HepG2 (cell line): ENCODE results near the gene ATP2C2. TPM values are rescaled to one million over a fixed set of nuclear protein-coding genes. Genes with fewer than 3 reads are reported as not detected.

Experiments used
- ATAC-seq: fragments of 200-7000 bp; cut with Tn5 transposase; 3 replicates; pipeline ENCODE4 v1.9.1; 2020; ENCODE audit warnings: mild to moderate bottlenecking, moderate library complexity
- BruUV-seq: library from RNA; stranded (reverse); fragments of 400-500 nt; replicated peaks from 2 replicates; lab custom pipeline; 2021; lab: Mats Ljungman, UMichigan
- CTCF ChIA-PET: fragments of 300-600 bp; formaldehyde crosslinking; extraction: SDS; loops from one replicate; lab custom pipeline; 2021; ENCODE audit warnings: low total read pairs, inconsistent platforms, low intra/inter-chr PET ratio; lab: Yijun Ruan, JAX
- POLR2A ChIA-PET: fragments of 350-600 bp; sonication (Branson Sonifier 250); formaldehyde crosslinking; loops from one replicate; lab custom pipeline; 2020; ENCODE audit warnings: antibody characterized with exemption, inconsistent platforms; lab: Yijun Ruan, JAX
- DNase-seq: peaks from one replicate; pipeline ENCODE4 v3.0.0-alpha.2; 2015; ENCODE audit warnings: low spot score
- FAIRE-seq: peaks from 3 replicates; lab custom pipeline; 2011; peaks lifted over from hg19 to GRCh38; lab: Jason Lieb, UNC
- H2AFZ ChIP-seq: one replicate; pipeline ENCODE4 v1.6.1; 2011; ENCODE audit warnings: low read length, inconsistent platforms
- H3K27ac ChIP-seq: fragments of 300-600 bp; 3 replicates; pipeline ENCODE4 v1.8.0; 2011; ENCODE audit warnings: mixed run types, mild to moderate bottlenecking, mixed read lengths, low read length, inconsistent platforms; ENCODE audit not compliant: insufficient read depth; ENCODE audit errors: extremely low read length
- H3K27me3 ChIP-seq, 2 experiments: fragments of 200-600 bp in 1 of 2; 2 replicates in 1 of 2; 3 replicates in 1 of 2; pipeline versions ENCODE4 v1.6.0 to v1.8.0; 2011; ENCODE audit warnings: low read length in 2 of 2, mild to moderate bottlenecking in 2 of 2, moderate library complexity in 2 of 2, inconsistent platforms in 1 of 2; ENCODE audit not compliant: insufficient read depth in 2 of 2, control insufficient read depth in 1 of 2
- H3K36me3 ChIP-seq, 2 experiments: fragments of 200-600 bp in 1 of 2; replicated peaks in 1 of 2; 2 replicates in 1 of 2; 3 replicates in 1 of 2; pipeline versions ENCODE4 v1.5.1 to v1.8.0; 2011; ENCODE audit warnings: low read length in 2 of 2, inconsistent platforms in 1 of 2; ENCODE audit not compliant: insufficient read depth in 2 of 2, control insufficient read depth in 1 of 2
- H3K4me1 ChIP-seq: 2 replicates; pipeline ENCODE4 v1.5.1; 2012; ENCODE audit warnings: low read length, inconsistent platforms; ENCODE audit not compliant: insufficient read depth
- H3K4me2 ChIP-seq: 2 replicates; pipeline ENCODE4 v1.6.0; 2011; ENCODE audit warnings: low read depth, low read length, inconsistent platforms
- H3K4me3 ChIP-seq, 3 experiments: fragments of 200-600 bp in 1 of 3; sonication (generic), shearing (Covaris generic) in 1 of 3; replicated peaks in 1 of 3; 2 replicates each; pipeline ENCODE4 v1.5.1; 2011 to 2016; ENCODE audit warnings: low read length in 3 of 3, inconsistent platforms in 2 of 3, low read depth in 2 of 3, mild to moderate bottlenecking in 2 of 3, control low read depth in 1 of 3, mixed read lengths in 1 of 3; ENCODE audit not compliant: insufficient read depth in 1 of 3
- H3K79me2 ChIP-seq: one replicate; pipeline ENCODE4 v1.6.1; 2011; ENCODE audit warnings: low read length, inconsistent platforms; ENCODE audit not compliant: insufficient read depth
- H3K9ac ChIP-seq: 2 replicates; pipeline ENCODE4 v1.6.0; 2011; ENCODE audit warnings: mild to moderate bottlenecking, low read depth, low read length, inconsistent platforms; ENCODE audit not compliant: insufficient read depth
- H3K9me3 ChIP-seq: 2 replicates; pipeline ENCODE4 v1.5.1; 2012; ENCODE audit warnings: mild to moderate bottlenecking, low read length
- H4K20me1 ChIP-seq: 2 replicates; pipeline ENCODE4 v1.6.0; 2011; ENCODE audit warnings: inconsistent platforms, mild to moderate bottlenecking, low read length, moderate library complexity; ENCODE audit not compliant: insufficient read depth
- FOXP1 ChIP-seq, 2 experiments: fragments of 450-650 bp in 1 of 2; IDR thresholded peaks; 2 replicates each; pipeline ENCODE4 v1.6.1; 2017 to 2018; ENCODE audit warnings: antibody characterized with exemption in 1 of 2
- MED8 ChIP-seq: sonication (generic); formaldehyde crosslinking; IDR thresholded peaks from 2 replicates; pipeline ENCODE4 v1.8.1; 2023; ENCODE audit warnings: mild to moderate bottlenecking, missing genetic modification reagents; ENCODE audit not compliant: insufficient replicate concordance
- RELA ChIP-seq: sonication (generic); formaldehyde crosslinking; IDR thresholded peaks from 2 replicates; pipeline ENCODE4 v1.4.0; 2020; ENCODE audit warnings: missing genetic modification reagents
- ZFP1 ChIP-seq: IDR thresholded peaks from 2 replicates; pipeline ENCODE4 v1.6.1; 2016
- ZMYM3 ChIP-seq: sonication (generic); formaldehyde crosslinking; IDR thresholded peaks from 2 replicates; pipeline ENCODE4 v1.5.1; 2020; ENCODE audit warnings: mild to moderate bottlenecking, missing genetic modification reagents
- WGBS: methylation state at CpG from one replicate; pipeline ENCODE4 v1.1.6; 2017; ENCODE audit warnings: low lambda C conversion rate; 5-methylcytosine and 5-hydroxymethylcytosine counted together
- in situ Hi-C: cut with HindIII; loops from 2 replicates; pipeline ENCODE4 v1.10.0; 2017; ENCODE audit warnings: low pct_unique_long_range_greater_than_20kb; ENCODE audit not compliant: extremely low pct_ligation_motif_present
- intact Hi-C: fragments of 100-400 bp; cut with micrococcal nuclease; formaldehyde crosslinking; loops from one replicate; pipeline ENCODE4 v1.10.0; 2022; ENCODE audit not compliant: unreplicated experiment
- polyA plus RNA-seq, 8 experiments: library from polyadenylated mRNA; depleted of rRNA in 3 of 8; stranded (reverse) in 7 of 8; unstranded in 1 of 8; fragments of >200 nt; fragmentation: Illumina TruSeq in 4 of 8; extraction: Trizol in 4 of 8; gene quantifications; 2 replicates each; pipeline versions ENCODE4 v1.2.1 to v1.2.3, GENCODE V29; 2011 to 2016; ENCODE audit warnings: low read depth in 4 of 8, missing spikeins in 1 of 8, mixed read lengths in 1 of 8; ENCODE audit not compliant: insufficient read depth in 1 of 8
- total RNA-seq, 5 experiments: library from RNA; depleted of rRNA; stranded (reverse); fragments of >200 nt; fragmentation: Illumina TruSeq; extraction: Trizol; gene quantifications; 2 replicates each; pipeline ENCODE4 v1.2.3, GENCODE V29; 2016; ENCODE audit warnings: low read depth in 1 of 5
- TF ChIP-seq, protein P1 (sequence below): sonication (generic); formaldehyde crosslinking; IDR thresholded peaks from 2 replicates; pipeline ENCODE4 v1.5.0; 2020; ENCODE audit warnings: mild to moderate bottlenecking, missing genetic modification reagents, borderline replicate concordance

ATP2C2 gene
- total and polyA plus RNA-seq, 2 of the 13 experiments (the other 11 are each of a cell fraction or from before 2014, with no cell fraction given), result 0.07 TPM; not detected in 1

GRCh38 chr16:84358601-84359295 is 9.6 kb upstream of the ATP2C2 start (continued):
- TF ChIP-seq FOXP1 (IDR thresholded peaks at IDR 0.05) (no peak), FOXP1 (CRISPR knock-in tag; IDR thresholded peaks at IDR 0.05) (0 out of 2 replicates have a peak, but pooled peaks have one; percentile 25), MED8 (CRISPR knock-in tag) (no peak)

GRCh38 chr16:84359326-84359725 is 9.0 kb upstream of the ATP2C2 start:
- TF ChIP-seq, protein P1, sequence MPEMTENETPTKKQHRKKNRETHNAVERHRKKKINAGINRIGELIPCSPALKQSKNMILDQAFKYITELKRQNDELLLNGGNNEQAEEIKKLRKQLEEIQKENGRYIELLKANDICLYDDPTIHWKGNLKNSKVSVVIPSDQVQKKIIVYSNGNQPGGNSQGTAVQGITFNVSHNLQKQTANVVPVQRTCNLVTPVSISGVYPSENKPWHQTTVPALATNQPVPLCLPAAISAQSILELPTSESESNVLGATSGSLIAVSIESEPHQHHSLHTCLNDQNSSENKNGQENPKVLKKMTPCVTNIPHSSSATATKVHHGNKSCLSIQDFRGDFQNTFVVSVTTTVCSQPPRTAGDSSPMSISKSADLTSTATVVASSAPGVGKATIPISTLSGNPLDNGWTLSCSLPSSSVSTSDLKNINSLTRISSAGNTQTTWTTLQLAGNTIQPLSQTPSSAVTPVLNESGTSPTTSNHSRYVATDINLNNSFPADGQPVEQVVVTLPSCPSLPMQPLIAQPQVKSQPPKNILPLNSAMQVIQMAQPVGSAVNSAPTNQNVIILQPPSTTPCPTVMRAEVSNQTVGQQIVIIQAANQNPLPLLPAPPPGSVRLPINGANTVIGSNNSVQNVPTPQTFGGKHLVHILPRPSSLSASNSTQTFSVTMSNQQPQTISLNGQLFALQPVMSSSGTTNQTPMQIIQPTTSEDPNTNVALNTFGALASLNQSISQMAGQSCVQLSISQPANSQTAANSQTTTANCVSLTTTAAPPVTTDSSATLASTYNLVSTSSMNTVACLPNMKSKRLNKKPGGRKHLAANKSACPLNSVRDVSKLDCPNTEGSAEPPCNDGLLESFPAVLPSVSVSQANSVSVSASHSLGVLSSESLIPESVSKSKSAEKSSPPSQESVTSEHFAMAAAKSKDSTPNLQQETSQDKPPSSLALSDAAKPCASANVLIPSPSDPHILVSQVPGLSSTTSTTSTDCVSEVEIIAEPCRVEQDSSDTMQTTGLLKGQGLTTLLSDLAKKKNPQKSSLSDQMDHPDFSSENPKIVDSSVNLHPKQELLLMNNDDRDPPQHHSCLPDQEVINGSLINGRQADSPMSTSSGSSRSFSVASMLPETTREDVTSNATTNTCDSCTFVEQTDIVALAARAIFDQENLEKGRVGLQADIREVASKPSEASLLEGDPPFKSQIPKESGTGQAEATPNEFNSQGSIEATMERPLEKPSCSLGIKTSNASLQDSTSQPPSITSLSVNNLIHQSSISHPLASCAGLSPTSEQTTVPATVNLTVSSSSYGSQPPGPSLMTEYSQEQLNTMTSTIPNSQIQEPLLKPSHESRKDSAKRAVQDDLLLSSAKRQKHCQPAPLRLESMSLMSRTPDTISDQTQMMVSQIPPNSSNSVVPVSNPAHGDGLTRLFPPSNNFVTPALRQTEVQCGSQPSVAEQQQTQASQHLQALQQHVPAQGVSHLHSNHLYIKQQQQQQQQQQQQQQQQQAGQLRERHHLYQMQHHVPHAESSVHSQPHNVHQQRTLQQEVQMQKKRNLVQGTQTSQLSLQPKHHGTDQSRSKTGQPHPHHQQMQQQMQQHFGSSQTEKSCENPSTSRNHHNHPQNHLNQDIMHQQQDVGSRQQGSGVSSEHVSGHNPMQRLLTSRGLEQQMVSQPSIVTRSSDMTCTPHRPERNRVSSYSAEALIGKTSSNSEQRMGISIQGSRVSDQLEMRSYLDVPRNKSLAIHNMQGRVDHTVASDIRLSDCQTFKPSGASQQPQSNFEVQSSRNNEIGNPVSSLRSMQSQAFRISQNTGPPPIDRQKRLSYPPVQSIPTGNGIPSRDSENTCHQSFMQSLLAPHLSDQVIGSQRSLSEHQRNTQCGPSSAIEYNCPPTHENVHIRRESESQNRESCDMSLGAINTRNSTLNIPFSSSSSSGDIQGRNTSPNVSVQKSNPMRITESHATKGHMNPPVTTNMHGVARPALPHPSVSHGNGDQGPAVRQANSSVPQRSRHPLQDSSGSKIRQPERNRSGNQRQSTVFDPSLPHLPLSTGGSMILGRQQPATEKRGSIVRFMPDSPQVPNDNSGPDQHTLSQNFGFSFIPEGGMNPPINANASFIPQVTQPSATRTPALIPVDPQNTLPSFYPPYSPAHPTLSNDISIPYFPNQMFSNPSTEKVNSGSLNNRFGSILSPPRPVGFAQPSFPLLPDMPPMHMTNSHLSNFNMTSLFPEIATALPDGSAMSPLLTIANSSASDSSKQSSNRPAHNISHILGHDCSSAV (CRISPR knock-in tag), result no peak
- no peak for TF ChIP-seq ZFP1 (CRISPR knock-in tag)
- no peak for TF ChIP-seq RELA (CRISPR knock-in tag)
- no peak for TF ChIP-seq ZMYM3
- TF ChIP-seq, all 625 proteins: peak for 0
- DNase-seq (no peak), ATAC-seq (no peak), FAIRE-seq (no peak)
- WGBS, result 41% methylated on average over 8 of the region's 8 CpGs
- no peaks in the 10 kb centered on the region for H3K79me2 ChIP-seq
- no peak overlapping the region for H3K4me3 ChIP-seq
- POLR2A ChIA-PET, result no interaction called here
- H4K20me1 ChIP-seq, result no peaks in the 10 kb centered on the region; the same call in 1 of the 2 replicates
- no peak overlapping the region for H3K9ac ChIP-seq
- in situ Hi-C loops (no loop called here), intact Hi-C loops (no loop called here)
- H3K9me3 ChIP-seq, result no peaks in the 10 kb centered on the region
- H3K27ac ChIP-seq, result no peak overlapping the region
- H3K4me1 ChIP-seq, result peaks cover 46% of the 10 kb centered on the region
- H3K4me2 ChIP-seq, result 0 out of 2 replicates have a peak overlapping the region, but pooled peaks have one; percentile 53
- CTCF ChIA-PET, result no interaction called here
- H2AFZ ChIP-seq, result no peak overlapping the region
- H3K36me3 ChIP-seq, result no peaks in the 10 kb centered on the region
- H3K27me3 ChIP-seq, result peaks cover 0 to 30% of the 10 kb centered on the region in 2 experiments; a peak in 3 of 5 replicates
- BruUV-seq, result no TSS peak
